ENCODE measurements around the gene GOLGA1.

- TF ChIP-seq EZH2 (IDR thresholded peaks at IDR 0.05; ENCODE audit: low read length) (no peak), CTCF (optimal IDR thresholded peaks at IDR 0.05 in 1 of 3, IDR thresholded peaks at IDR 0.05 in 1 of 3, conservative IDR thresholded peaks at IDR 0.05 in 1 of 3; ENCODE audit: extremely low read depth in 1 of 3, insufficient read depth in 2 of 3, low read length in 3 of 3) (no peak)
Observed at GRCh38 chr9:124859803-124860581, 80.9 kb downstream of the GOLGA1 start.
